HuH-7.5 (cell line): Measurements from ENCODE around the gene UTP3.
"Not testable (repeated sequence)": the region's sequence is repeated elsewhere in the genome, so short reads cannot be mapped to it uniquely, and the experiment has no call there.

Source experiments
- DNase-seq: peaks from one replicate; pipeline ENCODE4 v3.0.0; 2011; ENCODE audit warnings: low spot score

UTP3 gene

GRCh38 chr4:70688795-70689231 is 481 bp downstream of the UTP3 start:
- no peak for DNase-seq

GRCh38 chr4:70691661-70692060 is 3.3 kb downstream of the UTP3 start:
- no peak for DNase-seq

GRCh38 chr4:70694633-70695032 is 6.3 kb downstream of the UTP3 start:
- not testable (repeated sequence) for DNase-seq

- not testable (repeated sequence) for DNase-seq
Measured at GRCh38 chr4:70698435-70698834, 10.1 kb downstream of the UTP3 start.

GRCh38 chr4:70700712-70701111 is 12.4 kb downstream of the UTP3 start:
- DNase-seq = no peak

- DNase-seq = no peak
Measured at GRCh38 chr4:70701271-70701670, 12.9 kb downstream of the UTP3 start.

- DNase-seq = not testable (repeated sequence)
Measured at GRCh38 chr4:70702592-70702991, 14.3 kb downstream of the UTP3 start.

- DNase-seq = no peak
Measured at GRCh38 chr4:70703619-70704214, 15.4 kb downstream of the UTP3 start.

GRCh38 chr4:70704215-70704930 is 16.0 kb downstream of the UTP3 start:
- DNase-seq = peak; percentile 58

- no peak for DNase-seq
Measured at GRCh38 chr4:70704931-70705182, 16.5 kb downstream of the UTP3 start.

GRCh38 chr4:70705183-70706043 is 17.1 kb downstream of the UTP3 start:
- peak; percentile 52 for DNase-seq

- no peak for DNase-seq
Measured at GRCh38 chr4:70706044-70706461, 17.7 kb downstream of the UTP3 start.

- no peak for DNase-seq
Measured at GRCh38 chr4:70706516-70706915, 18.2 kb downstream of the UTP3 start.

GRCh38 chr4:70709611-70710205 is 21.4 kb downstream of the UTP3 start:
- no peak for DNase-seq

GRCh38 chr4:70711599-70711998 is 23.3 kb downstream of the UTP3 start:
- DNase-seq = no peak

GRCh38 chr4:70712150-70712549 is 23.8 kb downstream of the UTP3 start:
- no peak for DNase-seq

- DNase-seq = no peak
Measured at GRCh38 chr4:70712604-70713452, 24.5 kb downstream of the UTP3 start.

- DNase-seq = no peak
Measured at GRCh38 chr4:70713453-70714078, 25.2 kb downstream of the UTP3 start.

- DNase-seq = no peak
Measured at GRCh38 chr4:70714079-70714887, 26.0 kb downstream of the UTP3 start.

GRCh38 chr4:70715097-70715496 is 26.8 kb downstream of the UTP3 start:
- DNase-seq = no peak
